Nucleus accumbens (tissue), 56 donors: Measurements from ENCODE around the gene RPL31.
A peak's percentile ranks its signal among the peaks of the same experiment; 100 is the strongest.

Experiments used
- DNase-seq, 56 donors: peaks; one replicate each; lab custom pipeline; 2025; lab: John Stamatoyannopoulos, UW

Gene RPL31

DNA sequence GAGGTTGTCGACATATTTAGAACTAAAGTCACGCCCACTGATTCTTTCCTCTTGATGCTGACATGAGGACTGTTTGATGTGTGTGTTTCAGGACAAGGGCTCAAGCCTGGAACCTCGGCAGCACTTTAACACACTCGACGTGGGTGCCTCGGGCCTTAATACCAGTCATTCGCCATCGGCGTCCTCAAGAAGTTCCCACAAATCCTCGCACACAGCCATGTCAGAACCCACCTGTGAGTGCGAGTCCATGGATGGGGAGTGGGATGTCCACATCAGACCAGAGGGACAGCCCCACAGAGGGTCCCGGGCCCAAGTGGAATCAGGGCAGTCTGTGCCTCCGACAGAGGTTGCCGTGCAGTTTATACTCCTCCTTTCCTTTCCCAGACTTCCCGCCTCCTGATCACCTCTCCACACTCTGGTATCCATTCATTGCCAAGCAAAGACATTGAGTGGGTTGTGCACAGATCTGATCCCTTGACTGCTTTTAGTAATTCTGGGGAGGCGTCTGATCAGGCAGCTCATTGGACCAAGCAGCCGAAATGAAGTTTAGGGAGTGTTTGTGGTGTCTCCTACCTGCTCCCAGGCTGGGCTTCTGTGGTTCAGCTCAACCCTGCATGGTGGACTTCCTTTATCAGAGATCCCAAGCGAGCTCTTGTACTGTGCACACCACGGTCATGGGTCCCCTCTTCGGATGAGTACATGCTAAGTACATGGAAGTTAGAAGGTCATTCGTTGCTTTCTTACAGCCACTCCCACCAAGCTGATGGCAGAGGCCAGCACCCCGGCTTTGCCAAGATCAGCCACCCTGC is 27.2 kb upstream of the RPL31 start:
- peak in 9 of 56 donors; percentile 8 to 50 (median 20) for DNase-seq

GRCh38 chr2:100975521-100975785 is 26.6 kb upstream of the RPL31 start:
- no peak for DNase-seq

- DNase-seq = no peak
Observed at GRCh38 chr2:100976061-100976460, 26.0 kb upstream of the RPL31 start.

DNA sequence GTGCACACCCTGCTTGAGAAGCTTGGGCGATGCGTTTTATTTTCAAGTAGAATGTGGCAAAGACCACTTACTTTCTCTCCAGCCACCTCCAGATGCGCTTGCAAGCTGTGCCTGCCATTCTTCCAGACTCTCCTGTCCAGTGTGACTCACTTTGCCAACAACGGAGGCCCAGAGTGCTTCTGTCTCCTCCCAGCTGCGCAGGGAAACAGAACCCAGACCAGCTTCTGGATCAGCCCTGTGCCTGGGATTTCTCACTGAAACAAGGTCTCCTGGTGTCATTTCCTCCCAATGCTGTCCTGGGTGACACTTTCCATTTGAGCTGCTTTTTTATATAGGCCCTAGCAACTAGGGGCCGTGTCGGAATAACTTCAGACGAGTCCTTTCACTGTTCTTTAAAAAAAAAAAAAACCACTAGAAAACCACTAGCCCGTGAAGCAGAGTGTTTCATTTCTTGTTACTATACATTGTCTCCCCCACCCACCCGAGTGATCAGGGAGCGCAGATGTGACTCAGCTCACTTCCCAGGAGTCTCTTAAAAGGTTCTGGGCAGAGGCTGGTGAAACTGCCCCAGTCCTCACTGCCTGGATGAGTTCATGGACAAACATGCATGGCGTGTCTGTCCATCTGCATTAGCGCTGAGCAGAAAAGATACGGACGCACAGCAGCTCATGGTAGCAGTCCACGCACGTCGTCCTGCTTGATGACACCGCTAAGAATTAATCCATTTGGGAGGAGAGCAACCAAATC is 25.3 kb upstream of the RPL31 start:
- no peak for DNase-seq

GRCh38 chr2:100977511-100977910 is 24.6 kb upstream of the RPL31 start:
- DNase-seq = no peak

DNA sequence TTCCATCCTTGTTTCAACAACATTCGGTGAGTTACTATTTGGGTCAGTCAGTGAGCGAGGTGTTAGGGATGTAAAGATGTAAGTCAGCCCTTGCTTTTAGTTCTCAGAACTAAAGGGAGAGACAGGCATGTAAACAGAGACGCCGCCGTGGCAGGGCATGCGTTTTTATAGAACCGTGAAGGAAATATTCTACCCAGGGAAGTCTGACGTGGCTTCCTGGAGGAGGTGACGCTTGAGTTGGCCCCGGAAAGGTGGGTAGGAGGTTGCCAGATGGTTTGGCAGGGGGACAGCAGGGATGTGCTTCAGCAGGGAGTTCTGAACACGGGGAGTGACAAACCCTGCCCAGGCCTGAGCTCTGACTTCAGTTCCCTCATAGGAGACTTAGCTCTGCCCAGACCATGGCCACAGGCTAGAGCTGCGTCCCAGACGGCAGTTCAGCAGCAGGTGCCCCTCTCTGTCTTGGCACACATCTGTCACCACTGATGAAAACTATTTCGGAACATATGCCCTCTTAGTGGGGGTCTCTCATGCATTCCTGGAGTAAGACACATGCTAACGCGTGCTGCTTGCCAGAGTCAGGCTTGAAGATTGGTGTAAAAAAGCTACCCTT is 23.4 kb upstream of the RPL31 start:
- no peak for DNase-seq

DNA sequence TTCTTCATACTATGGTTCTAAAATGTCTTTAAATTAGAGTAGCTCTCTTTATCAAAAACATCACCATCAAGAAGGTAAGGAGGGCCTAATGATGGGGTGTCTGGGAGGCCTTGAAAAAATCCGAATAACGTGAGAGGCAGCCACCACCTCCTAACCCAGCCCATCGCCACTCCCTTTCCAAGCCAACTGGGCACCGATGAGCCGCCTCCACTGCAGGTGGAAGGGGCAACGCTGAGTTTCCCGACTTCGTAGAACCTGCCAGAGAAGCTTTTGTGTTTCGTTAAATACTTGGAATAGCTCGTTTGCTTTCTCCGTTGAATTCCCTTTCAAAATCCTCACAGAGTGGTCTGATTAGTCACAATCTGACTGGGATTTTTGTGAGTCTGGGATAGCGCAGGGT is 22.0 kb upstream of the RPL31 start:
- DNase-seq = no peak

DNA sequence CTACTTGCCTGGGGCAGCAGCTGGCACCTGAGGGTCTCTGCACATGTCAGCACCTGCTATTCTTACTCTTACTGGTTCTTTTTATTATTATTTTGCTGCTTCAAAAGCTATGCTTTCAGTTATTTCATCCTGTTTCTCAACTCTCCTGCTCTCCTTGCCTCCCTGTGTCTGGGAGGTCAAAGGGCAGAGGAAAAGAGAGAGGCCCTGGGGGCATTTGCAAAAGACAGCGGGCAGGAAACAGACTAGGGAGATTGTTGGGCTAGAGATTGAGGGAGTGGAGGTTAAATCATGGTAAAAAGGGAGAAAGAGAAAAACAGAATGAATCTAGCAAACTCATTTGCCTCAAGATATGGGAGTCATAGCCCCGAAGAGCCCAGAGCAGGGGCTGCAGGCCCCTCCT is 21.1 kb upstream of the RPL31 start:
- no peak for DNase-seq

DNA sequence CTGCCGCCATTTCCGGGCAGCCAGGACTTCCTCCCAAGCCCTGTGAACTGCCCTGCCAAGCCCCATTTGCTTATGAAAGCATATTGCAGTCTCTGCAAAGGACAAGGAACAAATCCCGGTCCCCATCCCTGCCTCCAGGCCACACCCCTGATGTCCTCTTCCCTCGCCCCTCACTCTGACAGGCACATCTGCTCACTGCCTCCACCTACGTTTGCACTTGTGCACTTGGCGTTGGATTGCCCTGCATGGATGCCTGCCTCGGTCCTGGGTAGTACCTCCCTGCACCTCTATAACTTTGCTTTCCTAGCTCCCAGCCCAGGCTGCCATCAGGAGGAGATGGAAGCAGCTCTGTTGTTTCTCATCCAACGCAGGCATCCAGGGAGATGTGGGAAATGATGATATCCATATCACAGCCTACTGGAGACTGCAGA is 19.6 kb upstream of the RPL31 start:
- DNase-seq = peak in 3 of 56 donors; percentile 20 to 49 (median 22)

GRCh38 chr2:100983201-100983600 is 18.9 kb upstream of the RPL31 start:
- no peak for DNase-seq

- peak in 3 of 56 donors; percentile 21 to 31 (median 25) for DNase-seq
Observed at GRCh38 chr2:100983684-100984310, 18.3 kb upstream of the RPL31 start.

- DNase-seq = peak in 51 of 56 donors; percentile 7 to 82 (median 40)
Observed at GRCh38 chr2:100984892-100985307, 17.2 kb upstream of the RPL31 start.

DNA sequence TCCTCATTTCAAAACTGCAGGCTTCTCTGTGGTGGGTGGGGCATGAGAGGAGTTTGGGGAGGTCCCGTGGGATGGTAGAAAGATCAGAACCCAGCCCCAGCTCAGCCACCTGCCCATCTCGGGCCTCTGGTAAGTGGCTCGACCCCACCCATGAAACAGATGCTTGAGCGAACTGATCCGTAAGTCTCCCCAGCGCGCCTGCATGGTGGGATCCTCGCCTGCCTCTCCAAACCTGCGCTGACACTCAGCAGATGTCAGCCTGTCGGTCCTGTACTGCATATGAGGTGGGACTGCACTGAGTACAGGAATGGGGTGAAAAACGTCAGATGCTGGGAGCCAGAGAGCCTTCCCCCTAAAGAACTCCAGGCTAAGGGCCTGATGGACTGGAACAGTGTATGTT is 15.9 kb upstream of the RPL31 start:
- no peak for DNase-seq

DNA sequence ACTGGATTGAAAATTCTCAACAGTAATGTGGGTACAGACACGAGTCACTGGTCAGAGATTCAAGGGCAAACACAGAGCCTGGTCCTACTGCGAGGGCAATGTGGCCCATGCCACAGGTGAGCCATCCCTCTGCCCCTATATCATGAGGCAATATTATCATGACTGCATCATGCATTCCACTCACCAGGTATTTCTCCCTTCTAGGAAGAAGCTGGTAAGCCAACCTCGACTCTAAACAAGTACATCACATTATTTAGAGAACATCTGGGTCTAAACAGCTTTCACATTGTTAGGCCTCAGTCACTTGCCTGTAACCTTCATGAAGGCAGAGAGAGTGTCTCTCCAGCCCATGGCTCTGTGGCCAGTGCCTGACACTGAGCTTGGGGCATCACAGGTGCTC is 14.6 kb upstream of the RPL31 start:
- DNase-seq = no peak

- DNase-seq = no peak
Observed at GRCh38 chr2:100987974-100988373, 14.1 kb upstream of the RPL31 start.

- no peak for DNase-seq
Observed at GRCh38 chr2:100988630-100989417, 13.3 kb upstream of the RPL31 start.

DNA sequence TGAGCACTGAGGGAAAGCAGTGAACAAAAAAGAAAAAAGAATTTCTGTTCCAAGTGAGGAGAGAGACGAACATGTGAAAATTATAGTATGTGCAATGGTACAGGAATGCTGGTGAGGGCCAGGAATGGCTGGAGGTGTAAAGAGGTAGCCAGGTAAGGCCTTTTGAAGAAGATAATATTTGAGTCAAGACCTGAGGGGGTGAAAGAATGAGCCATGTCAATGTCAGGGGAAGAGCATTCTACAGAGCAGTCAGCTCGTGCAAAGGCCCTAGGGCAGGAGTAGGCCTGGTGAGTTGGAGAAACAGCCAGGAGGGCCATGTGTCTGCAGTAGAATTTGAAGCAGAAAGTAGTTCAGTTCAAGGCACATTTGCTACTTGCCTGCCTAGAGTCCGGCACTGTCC is 12.4 kb upstream of the RPL31 start:
- DNase-seq = no peak

- DNase-seq = no peak
Observed at GRCh38 chr2:100990166-100990565, 11.9 kb upstream of the RPL31 start.

DNA sequence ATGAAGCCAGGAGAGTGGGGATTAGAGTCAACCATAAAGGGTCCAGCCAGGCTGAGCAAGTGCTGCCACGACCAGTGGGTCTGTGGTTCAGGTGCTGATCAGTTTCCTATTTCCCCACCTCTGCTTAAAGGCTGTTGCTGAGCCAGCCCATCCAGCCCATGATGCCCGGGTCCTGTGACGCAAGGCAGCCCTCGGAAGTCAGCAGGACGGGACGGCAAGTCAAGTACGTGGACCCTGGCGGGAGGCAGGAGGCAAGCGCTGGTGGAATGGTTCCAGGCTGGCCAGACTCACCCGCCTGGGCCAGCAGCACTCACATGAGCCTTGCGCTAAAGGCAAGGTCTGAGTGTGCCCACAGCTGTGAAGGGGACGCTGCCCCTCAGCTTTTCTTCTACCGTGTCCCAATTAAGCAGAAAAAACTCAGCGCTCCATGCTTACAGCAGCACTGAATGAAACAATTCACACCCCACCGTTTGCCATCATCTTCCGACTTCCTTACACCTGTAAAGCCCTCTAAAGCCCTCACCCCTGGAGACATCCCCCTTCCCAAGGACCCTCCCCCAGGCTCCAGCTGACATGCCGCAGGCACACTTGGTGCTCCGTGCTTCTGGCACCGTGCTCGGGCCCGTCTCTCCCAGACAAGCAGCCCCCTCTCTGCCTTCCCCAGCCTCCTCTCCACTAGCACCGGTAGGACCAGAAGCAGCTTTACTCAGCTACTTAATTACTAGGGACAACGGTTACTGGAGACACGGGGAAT is 11.3 kb upstream of the RPL31 start:
- DNase-seq = no peak

GRCh38 chr2:100991404-100991773 is 10.7 kb upstream of the RPL31 start:
- no peak for DNase-seq
